Peyer's patch (tissue), 4 donors: Measurements from ENCODE around the gene NOS1.

ENCODE experiments used
- CTCF ChIP-seq, 6 experiments: fragments of 450-650 bp in 4 of 6; fragments of 200-600 bp in 2 of 6; sonication (generic) in 1 of 6; IDR thresholded peaks; one replicate each; pipeline ENCODE4 v1.5.1; 2017 to 2019; ENCODE audit warnings: antibody characterized with exemption in 6 of 6, mild to moderate bottlenecking in 3 of 6, moderate library complexity in 1 of 6
- POLR2A ChIP-seq, 2 donors: fragments of 450-650 bp; IDR thresholded peaks; one replicate each; pipeline ENCODE4 v1.5.1; 2017; ENCODE audit warnings: antibody characterized with exemption in 2 of 2, mild to moderate bottlenecking in 2 of 2, moderate library complexity in 2 of 2

GRCh38 chr12:117272690-117273089 is 88.7 kb downstream of the NOS1 start:
- TF ChIP-seq CTCF (IDR thresholded peaks at IDR 0.05) (no peak), POLR2A (IDR thresholded peaks at IDR 0.05) (no peak)
